Calu3 (cell line): ENCODE results near the gene HAND2. TPM values are rescaled to one million over a fixed set of nuclear protein-coding genes. Genes with fewer than 3 reads are reported as not detected.

ENCODE experiments used
- BruUV-seq: library from RNA; stranded (reverse); fragments of 400-500 nt; replicated peaks from 2 replicates; lab custom pipeline; 2021; lab: Mats Ljungman, UMichigan
- CTCF ChIA-PET: fragments of 300-600 bp; sonication (Branson Sonifier 250); formaldehyde crosslinking; loops from one replicate; lab custom pipeline; 2022; ENCODE audit warnings: antibody characterized with exemption; lab: Charles Lee
- DNase-seq: peaks from one replicate; pipeline ENCODE4 v3.0.0; 2022
- H3K27ac Mint-ChIP-seq: one replicate; pipeline ENCODE4 v1.8.0; 2022; ENCODE audit warnings: mixed read lengths; ENCODE audit not compliant: unreplicated experiment
- H3K27me3 Mint-ChIP-seq: one replicate; pipeline ENCODE4 v1.8.0; 2022; ENCODE audit warnings: mixed read lengths; ENCODE audit not compliant: unreplicated experiment
- H3K36me3 Mint-ChIP-seq: one replicate; pipeline ENCODE4 v1.8.0; 2022; ENCODE audit warnings: mild to moderate bottlenecking, moderate library complexity, mixed read lengths; ENCODE audit not compliant: insufficient read depth, unreplicated experiment
- H3K4me1 Mint-ChIP-seq: one replicate; pipeline ENCODE4 v1.8.0; 2022; ENCODE audit warnings: mild to moderate bottlenecking, low read depth, mixed read lengths; ENCODE audit not compliant: unreplicated experiment
- H3K4me3 Mint-ChIP-seq: one replicate; pipeline ENCODE4 v1.8.0; 2022; ENCODE audit warnings: mild to moderate bottlenecking, low read depth, moderate library complexity, mixed read lengths; ENCODE audit not compliant: unreplicated experiment
- H3K9me3 Mint-ChIP-seq: one replicate; pipeline ENCODE4 v1.8.0; 2022; ENCODE audit warnings: low read depth, mixed read lengths; ENCODE audit not compliant: unreplicated experiment
- intact Hi-C: fragments of 100-400 bp; cut with micrococcal nuclease; formaldehyde crosslinking; loops from one replicate; pipeline ENCODE4 v1.10.0; 2022; ENCODE audit not compliant: unreplicated experiment
- total RNA-seq: library from RNA; stranded (reverse); gene quantifications from 2 replicates; pipeline ENCODE4 v1.2.3, GENCODE V29; 2022
- TF ChIP-seq, protein P1 (sequence below): fragments of 200-600 bp; IDR thresholded peaks from one replicate; pipeline ENCODE4 v1.8.0; 2022; ENCODE audit warnings: antibody characterized with exemption; ENCODE audit not compliant: unreplicated experiment

Gene HAND2
- total RNA-seq, 1 experiment from 2014 or later, result 0.45 TPM

DNA sequence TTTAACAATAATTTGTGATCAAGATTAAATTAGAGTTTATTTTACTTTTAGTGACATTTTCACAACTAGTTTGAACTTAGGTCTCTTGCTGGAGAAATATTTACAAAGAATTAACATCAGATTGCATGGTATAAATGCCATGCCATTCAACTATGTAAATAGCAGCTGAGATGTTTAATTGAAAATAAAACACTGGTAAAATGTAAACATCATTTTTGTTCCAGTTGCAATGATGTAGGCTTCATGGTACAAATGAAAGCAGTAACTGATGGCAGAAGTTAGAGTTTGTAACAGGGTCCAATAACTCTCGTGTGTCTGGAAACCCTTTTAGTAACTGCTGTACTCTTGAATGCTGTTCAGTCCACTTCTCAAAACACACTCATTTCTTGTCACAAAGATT lies 43.7 kb upstream of the HAND2 start:
- DNase-seq, result no peak
- H3K27ac Mint-ChIP-seq, result no peak overlapping the region
- no TSS peak for BruUV-seq
- no peaks in the 10 kb centered on the region for H3K9me3 Mint-ChIP-seq
- H3K4me1 Mint-ChIP-seq, result no peaks in the 10 kb centered on the region
- no peaks in the 10 kb centered on the region for H3K36me3 Mint-ChIP-seq
- TF ChIP-seq, protein P1, sequence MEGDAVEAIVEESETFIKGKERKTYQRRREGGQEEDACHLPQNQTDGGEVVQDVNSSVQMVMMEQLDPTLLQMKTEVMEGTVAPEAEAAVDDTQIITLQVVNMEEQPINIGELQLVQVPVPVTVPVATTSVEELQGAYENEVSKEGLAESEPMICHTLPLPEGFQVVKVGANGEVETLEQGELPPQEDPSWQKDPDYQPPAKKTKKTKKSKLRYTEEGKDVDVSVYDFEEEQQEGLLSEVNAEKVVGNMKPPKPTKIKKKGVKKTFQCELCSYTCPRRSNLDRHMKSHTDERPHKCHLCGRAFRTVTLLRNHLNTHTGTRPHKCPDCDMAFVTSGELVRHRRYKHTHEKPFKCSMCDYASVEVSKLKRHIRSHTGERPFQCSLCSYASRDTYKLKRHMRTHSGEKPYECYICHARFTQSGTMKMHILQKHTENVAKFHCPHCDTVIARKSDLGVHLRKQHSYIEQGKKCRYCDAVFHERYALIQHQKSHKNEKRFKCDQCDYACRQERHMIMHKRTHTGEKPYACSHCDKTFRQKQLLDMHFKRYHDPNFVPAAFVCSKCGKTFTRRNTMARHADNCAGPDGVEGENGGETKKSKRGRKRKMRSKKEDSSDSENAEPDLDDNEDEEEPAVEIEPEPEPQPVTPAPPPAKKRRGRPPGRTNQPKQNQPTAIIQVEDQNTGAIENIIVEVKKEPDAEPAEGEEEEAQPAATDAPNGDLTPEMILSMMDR, result no peak
- no peak overlapping the region for H3K4me3 Mint-ChIP-seq
- CTCF ChIA-PET, result no interaction called here
- intact Hi-C loops, result no loop called here
- no peaks in the 10 kb centered on the region for H3K27me3 Mint-ChIP-seq

DNA sequence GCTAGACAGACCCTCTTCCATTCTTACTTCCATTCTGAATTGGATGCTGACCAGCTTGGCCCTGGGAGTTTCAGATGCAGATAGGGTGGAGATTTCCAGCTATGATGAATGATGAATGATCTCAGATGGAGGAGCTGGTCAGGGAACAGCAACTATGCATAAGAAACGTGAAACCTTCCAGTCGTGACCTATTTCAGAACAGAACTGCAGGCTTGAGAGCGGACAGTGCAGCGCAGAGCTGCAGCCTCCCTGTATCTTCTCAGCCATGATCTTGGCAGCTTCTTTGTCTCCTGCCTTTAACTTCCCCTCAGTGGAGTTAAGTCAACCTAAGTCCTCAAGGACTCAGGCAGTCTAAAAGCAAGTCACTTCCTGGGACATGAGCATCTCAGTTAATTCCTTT lies 43.3 kb upstream of the HAND2 start:
- H3K9me3 Mint-ChIP-seq, result no peaks in the 10 kb centered on the region
- BruUV-seq, result no TSS peak
- H3K27ac Mint-ChIP-seq, result no peak overlapping the region
- no peaks in the 10 kb centered on the region for H3K4me1 Mint-ChIP-seq
- DNase-seq, result no peak
- H3K36me3 Mint-ChIP-seq, result no peaks in the 10 kb centered on the region
- H3K27me3 Mint-ChIP-seq, result no peaks in the 10 kb centered on the region
- TF ChIP-seq, protein P1, result no peak
- H3K4me3 Mint-ChIP-seq, result no peak overlapping the region
- CTCF ChIA-PET, result no interaction called here
- intact Hi-C loops, result no loop called here

DNA sequence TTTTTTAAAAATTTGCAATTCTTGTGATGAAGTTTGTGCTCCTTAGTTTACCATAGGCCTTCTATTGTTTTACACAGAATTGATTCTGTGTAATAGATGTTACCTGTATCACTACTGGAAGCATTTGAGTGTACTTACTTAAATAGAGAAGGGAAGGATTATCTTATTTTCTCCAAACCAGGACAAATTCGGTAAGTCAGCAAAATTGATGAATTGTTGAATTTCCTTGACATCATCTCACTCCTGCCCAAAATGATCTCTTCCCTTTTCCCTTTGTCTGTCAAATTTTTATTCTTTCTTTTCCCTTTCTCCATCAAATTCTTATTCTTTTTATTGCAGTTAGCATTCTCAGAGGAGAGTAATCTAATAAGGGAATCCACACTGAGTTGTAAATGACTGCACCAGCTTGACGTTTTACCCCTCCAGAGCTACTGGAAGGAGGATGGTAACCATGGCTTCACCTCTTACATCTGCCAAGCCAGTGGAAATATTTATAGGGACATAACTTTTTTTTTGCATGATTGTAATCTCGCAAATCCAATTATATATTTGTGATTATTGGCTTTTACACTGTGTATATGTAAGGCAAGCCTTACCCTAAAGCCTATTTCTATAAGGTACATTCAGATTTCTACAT lies 42.6 kb upstream of the HAND2 start:
- no peaks in the 10 kb centered on the region for H3K27me3 Mint-ChIP-seq
- no TSS peak for BruUV-seq
- no peaks in the 10 kb centered on the region for H3K9me3 Mint-ChIP-seq
- CTCF ChIA-PET, result interaction anchor here (0.7 kb wide), 1 partner anchor 355 kb away, joined by 3 read pairs; no protein-coding TSS in a partner anchor
- H3K4me1 Mint-ChIP-seq, result no peaks in the 10 kb centered on the region
- intact Hi-C loops, result no loop called here
- TF ChIP-seq, protein P1, result no peak
- no peak overlapping the region for H3K4me3 Mint-ChIP-seq
- no peak overlapping the region for H3K27ac Mint-ChIP-seq
- no peak for DNase-seq
- no peaks in the 10 kb centered on the region for H3K36me3 Mint-ChIP-seq

DNA sequence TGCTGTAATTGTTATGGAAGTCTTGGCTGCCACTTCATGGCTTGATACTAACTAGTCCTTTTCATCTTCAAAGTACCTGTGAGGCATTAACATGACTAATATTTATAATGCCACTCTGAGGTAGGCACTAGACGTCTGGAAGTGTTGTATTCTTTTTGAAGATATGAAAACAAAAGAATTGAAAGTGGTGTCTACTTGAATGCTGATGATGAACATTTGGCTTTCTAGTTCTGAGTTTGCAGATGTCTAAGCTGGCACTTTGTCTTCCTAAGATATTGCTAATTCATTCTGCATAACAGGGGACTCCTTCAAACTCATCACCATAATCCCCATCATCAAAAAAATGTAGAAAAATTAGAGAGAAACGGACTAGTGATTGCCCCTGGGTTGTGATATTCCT lies 41.6 kb upstream of the HAND2 start:
- TF ChIP-seq, protein P1, result no peak
- CTCF ChIA-PET, result interaction anchor here (0.7 kb wide), 1 partner anchor 354 kb away, joined by 3 read pairs; no protein-coding TSS in a partner anchor
- DNase-seq, result no peak
- H3K4me1 Mint-ChIP-seq, result no peaks in the 10 kb centered on the region
- no peak overlapping the region for H3K27ac Mint-ChIP-seq
- H3K4me3 Mint-ChIP-seq, result no peak overlapping the region
- H3K9me3 Mint-ChIP-seq, result no peaks in the 10 kb centered on the region
- no peaks in the 10 kb centered on the region for H3K27me3 Mint-ChIP-seq
- no TSS peak for BruUV-seq
- no peaks in the 10 kb centered on the region for H3K36me3 Mint-ChIP-seq
- intact Hi-C loops, result no loop called here
